GM12878 (cell line): ENCODE results near the gene LTBP4. TPM values are rescaled to one million over a fixed set of nuclear protein-coding genes. Genes with fewer than 3 reads are reported as not detected.

Experiments used
- ATAC-seq: fragments of 200-7000 bp; cut with Tn5 transposase; 3 replicates; pipeline ENCODE4 v1.9.1; 2020; ENCODE audit warnings: mild to moderate bottlenecking, moderate library complexity
- BruUV-seq: library from RNA; stranded (reverse); fragments of 400-500 nt; replicated peaks from 2 replicates; lab custom pipeline; 2021; lab: Mats Ljungman, UMichigan
- CTCF ChIA-PET: fragments of 300-600 bp; sonication (Branson Sonifier 250); formaldehyde crosslinking; extraction: SDS; loops from one replicate; lab custom pipeline; 2021; ENCODE audit warnings: inconsistent platforms; lab: Yijun Ruan, JAX
- POLR2A ChIA-PET: fragments of 350-600 bp; formaldehyde crosslinking; extraction: SDS; loops from one replicate; lab custom pipeline; 2021; ENCODE audit warnings: inconsistent platforms; lab: Charles Lee
- RAD21 ChIA-PET: fragments of 300-600 bp; sonication (Branson Sonifier 250); formaldehyde crosslinking; loops from one replicate; lab custom pipeline; 2023; ENCODE audit warnings: antibody characterized with exemption; ENCODE audit not compliant: unreplicated experiment; lab: Charles Lee
- SMC1A ChIA-PET: fragments of 300-600 bp; sonication (Branson Sonifier 250); formaldehyde crosslinking; loops from one replicate; lab custom pipeline; 2023; ENCODE audit not compliant: unreplicated experiment, uncharacterized antibody; lab: Charles Lee
- DNase-seq: peaks from one replicate; pipeline ENCODE4 v3.0.0-alpha.2; 2011; ENCODE audit warnings: low read depth, low spot score
- FAIRE-seq: peaks from 3 replicates; lab custom pipeline; 2011; peaks lifted over from hg19 to GRCh38; lab: Jason Lieb, UNC
- H2AFZ ChIP-seq: 2 replicates; pipeline ENCODE4 v1.6.0; 2011; ENCODE audit warnings: low read depth, low read length, control low read depth; ENCODE audit not compliant: control insufficient read depth
- H3K27ac ChIP-seq: 2 replicates; pipeline ENCODE4 v1.5.1; 2011; ENCODE audit warnings: control low read depth; ENCODE audit not compliant: control insufficient read depth, insufficient read depth
- H3K27me3 ChIP-seq, 2 experiments: replicated peaks in 1 of 2; 2 replicates each; pipeline versions ENCODE4 v1.6.0 to v1.6.1; 2011; ENCODE audit warnings: low read length in 1 of 2; ENCODE audit not compliant: control insufficient read depth in 2 of 2, insufficient read depth in 2 of 2
- H3K36me3 ChIP-seq, 2 experiments: 2 replicates each; pipeline ENCODE4 v1.5.1; 2011; ENCODE audit warnings: low read length in 1 of 2; ENCODE audit not compliant: control insufficient read depth in 2 of 2, insufficient read depth in 2 of 2
- H3K4me1 ChIP-seq: 2 replicates; pipeline ENCODE4 v1.6.1; 2011; ENCODE audit warnings: mild to moderate bottlenecking, low read length, moderate library complexity, mixed read lengths; ENCODE audit not compliant: control insufficient read depth, insufficient read depth
- H3K4me2 ChIP-seq: 2 replicates; pipeline ENCODE4 v1.6.0; 2011; ENCODE audit warnings: control low read depth; ENCODE audit not compliant: control insufficient read depth, insufficient read depth
- H3K4me3 ChIP-seq: fragments of 200-600 bp; sonication (generic); 2 replicates; pipeline ENCODE4 v1.5.1; 2016
- H3K79me2 ChIP-seq: 2 replicates; pipeline ENCODE4 v1.6.0; 2011; ENCODE audit warnings: low read length; ENCODE audit not compliant: control insufficient read depth, insufficient read depth
- H3K9ac ChIP-seq: 2 replicates; pipeline ENCODE4 v1.8.0; 2011; ENCODE audit warnings: low read length, control low read depth, mixed read lengths; ENCODE audit not compliant: control insufficient read depth, insufficient read depth
- H3K9me3 ChIP-seq: replicated peaks from 3 replicates; pipeline ENCODE4 v1.5.1; 2011; ENCODE audit warnings: mild to moderate bottlenecking, low read length; ENCODE audit not compliant: control insufficient read depth, insufficient read depth
- H4K20me1 ChIP-seq: 2 replicates; pipeline ENCODE4 v1.6.0; 2011; ENCODE audit not compliant: control insufficient read depth, insufficient read depth
- KAT2A ChIP-seq: conservative IDR thresholded peaks from 2 replicates; pipeline ENCODE4 v1.6.1; 2011; ENCODE audit warnings: low read depth, low read length; ENCODE audit not compliant: control insufficient read depth
- PAX5 ChIP-seq: IDR thresholded peaks from 2 replicates; pipeline ENCODE4 v1.6.1; 2011; ENCODE audit warnings: low read depth, low read length, borderline replicate concordance
- RAD21 ChIP-seq: IDR thresholded peaks from 2 replicates; pipeline ENCODE4 v1.6.1; 2011; ENCODE audit warnings: mild to moderate bottlenecking, low read depth, low read length, moderate library complexity; ENCODE audit not compliant: insufficient read depth
- SMC3 ChIP-seq: IDR thresholded peaks from 2 replicates; pipeline ENCODE4 v1.6.1; 2011; ENCODE audit warnings: low read length, improper control_type of control experiment, borderline replicate concordance
- SRF ChIP-seq, 2 experiments: IDR thresholded peaks; 2 replicates each; pipeline ENCODE4 v1.6.1; 2011; ENCODE audit warnings: low read depth in 2 of 2, low read length in 2 of 2, mild to moderate bottlenecking in 1 of 2, moderate library complexity in 1 of 2
- WRNIP1 ChIP-seq: IDR thresholded peaks from 2 replicates; pipeline ENCODE4 v1.6.1; 2011; ENCODE audit warnings: low read depth, low read length, improper control_type of control experiment, borderline replicate concordance
- ZNF274 ChIP-seq: IDR thresholded peaks from one replicate; pipeline ENCODE4 v1.8.0; 2011; ENCODE audit not compliant: insufficient read length, insufficient read depth
- WGBS: methylation state at CpG from one replicate; pipeline ENCODE4 v1.1.6; 2016; ENCODE audit warnings: low lambda C conversion rate; ENCODE audit not compliant: insufficient replicate concordance, insufficient coverage; ENCODE audit errors: missing lambda C conversion rate; 5-methylcytosine and 5-hydroxymethylcytosine counted together
- in situ Hi-C: fragments of 300-500 bp; cut with MboI; formaldehyde crosslinking; loops from 9 replicates; pipeline ENCODE4 v1.14.3; 2018; ENCODE audit warnings: mixed read lengths
- intact Hi-C: fragments of 100-400 bp; cut with micrococcal nuclease; formaldehyde crosslinking; loops from one replicate; pipeline ENCODE4 v1.14.2; 2022; ENCODE audit not compliant: unreplicated experiment
- polyA plus RNA-seq, 11 experiments: library from polyadenylated mRNA; depleted of rRNA in 4 of 11; unstranded in 6 of 11; stranded (reverse) in 5 of 11; fragments of >200 nt; fragmentation: Nextera tagmentation in 4 of 11; fragmentation: Illumina TruSeq in 1 of 11; extraction: Ambion mirVana in 4 of 11; extraction: Trizol in 1 of 11; gene quantifications; 1 replicate in 1 of 11; 2 replicates in 10 of 11; pipeline versions ENCODE4 v1.2.1 to v1.2.3, GENCODE V29; 2011 to 2016; ENCODE audit warnings: inconsistent platforms in 2 of 11, missing spikeins in 2 of 11, low read depth in 1 of 11
- total RNA-seq, 4 experiments: library from RNA; depleted of rRNA in 3 of 4; stranded (reverse); fragments of >200 nt in 3 of 4; fragmentation: Illumina TruSeq in 1 of 4; extraction: Trizol in 1 of 4; gene quantifications; 2 replicates each; pipeline versions ENCODE4 v1.2.1 to v1.2.3, GENCODE V29; 2013 to 2021
- TF ChIP-seq, protein P1 (sequence below): fragments of 450-650 bp; conservative IDR thresholded peaks from 2 replicates; pipeline ENCODE4 v1.6.1; 2017; ENCODE audit warnings: mild to moderate bottlenecking, moderate library complexity

Gene LTBP4
- total and polyA plus RNA-seq, 10 of the 15 experiments (the other 5 are each of a cell fraction or from before 2014, with no cell fraction given): 0.09 to 34.6 (median 8.5) TPM; not detected in 1

GRCh38 chr19:40630571-40631160, 29.5 kb downstream of the LTBP4 start:
- no peaks in the 10 kb centered on the region for H3K9me3 ChIP-seq
- RAD21 ChIA-PET: no interaction called here
- no peaks in the 10 kb centered on the region for H4K20me1 ChIP-seq
- WGBS: 61% methylated on average over 16 of the region's 16 CpGs
- intact Hi-C loops (no loop called here), in situ Hi-C loops (no loop called here)
- H3K4me3 ChIP-seq: no peak overlapping the region
- H3K9ac ChIP-seq: no peak overlapping the region
- no peak for FAIRE-seq
- POLR2A ChIA-PET: interaction anchor here (0.6 to 0.7 kb wide), 2 partner anchors 27 to 204 kb away, joined by 3 to 4 read pairs; no protein-coding TSS in a partner anchor
- BruUV-seq: no TSS peak
- H3K27ac ChIP-seq: no peak overlapping the region
- H3K4me1 ChIP-seq: no peaks in the 10 kb centered on the region
- CTCF ChIA-PET: interaction anchor here (1.0 to 1.7 kb wide), 4 partner anchors 15 to 167 kb away, joined by 3 to 9 read pairs (median 3); no protein-coding TSS in a partner anchor
- no peaks in the 10 kb centered on the region for H3K27me3 ChIP-seq
- no peak for ATAC-seq
- SMC1A ChIA-PET: no interaction called here
- no peaks in the 10 kb centered on the region for H3K79me2 ChIP-seq
- TF ChIP-seq SRF (IDR thresholded peaks at IDR 0.05; ENCODE audit: low read depth in 2 of 2, low read length in 2 of 2) (no peak), RAD21 (no peak), PAX5 (no peak), ZNF274 (no peak), WRNIP1 (no peak), SMC3 (no peak), KAT2A (no peak)
- TF ChIP-seq, protein P1, sequence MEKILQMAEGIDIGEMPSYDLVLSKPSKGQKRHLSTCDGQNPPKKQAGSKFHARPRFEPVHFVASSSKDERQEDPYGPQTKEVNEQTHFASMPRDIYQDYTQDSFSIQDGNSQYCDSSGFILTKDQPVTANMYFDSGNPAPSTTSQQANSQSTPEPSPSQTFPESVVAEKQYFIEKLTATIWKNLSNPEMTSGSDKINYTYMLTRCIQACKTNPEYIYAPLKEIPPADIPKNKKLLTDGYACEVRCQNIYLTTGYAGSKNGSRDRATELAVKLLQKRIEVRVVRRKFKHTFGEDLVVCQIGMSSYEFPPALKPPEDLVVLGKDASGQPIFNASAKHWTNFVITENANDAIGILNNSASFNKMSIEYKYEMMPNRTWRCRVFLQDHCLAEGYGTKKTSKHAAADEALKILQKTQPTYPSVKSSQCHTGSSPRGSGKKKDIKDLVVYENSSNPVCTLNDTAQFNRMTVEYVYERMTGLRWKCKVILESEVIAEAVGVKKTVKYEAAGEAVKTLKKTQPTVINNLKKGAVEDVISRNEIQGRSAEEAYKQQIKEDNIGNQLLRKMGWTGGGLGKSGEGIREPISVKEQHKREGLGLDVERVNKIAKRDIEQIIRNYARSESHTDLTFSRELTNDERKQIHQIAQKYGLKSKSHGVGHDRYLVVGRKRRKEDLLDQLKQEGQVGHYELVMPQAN: no peak
- H3K4me2 ChIP-seq: no peak overlapping the region
- no peaks in the 10 kb centered on the region; a peak in 1 of 4 replicates for H3K36me3 ChIP-seq
- H2AFZ ChIP-seq: no peak overlapping the region
- DNase-seq: no peak
